ENCODE results near the gene CFAP47. TPM values are rescaled to one million over a fixed set of nuclear protein-coding genes. Genes with fewer than 3 reads are reported as not detected.

Gene CFAP47
- total and polyA plus RNA-seq, 2 of the 4 experiments (the other 2 are of a cell fraction) = not detected

DNA sequence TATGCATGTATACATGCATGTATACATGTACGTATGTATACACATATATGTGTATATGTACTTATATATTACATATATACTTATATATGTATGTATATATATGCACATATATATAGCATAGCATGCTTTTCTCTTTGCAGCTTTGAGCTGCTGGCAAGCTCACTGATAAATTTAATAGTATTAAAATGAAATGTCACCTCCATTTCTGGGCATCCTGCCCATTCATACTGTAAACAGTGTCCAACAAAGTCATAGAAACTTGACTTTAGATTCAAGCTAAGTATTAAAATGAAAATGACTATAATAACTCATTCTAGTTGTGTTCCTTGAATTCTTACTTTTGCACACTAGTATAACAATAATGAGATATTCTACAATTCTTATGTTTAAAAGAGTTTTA, 163.7 kb downstream of the CFAP47 start:
- dilution Hi-C loops (cut with HindIII; ENCODE audit: low sequenced_read_pairs, unreplicated experiment) = no loop called here
- H2AK9ac ChIP-seq (replicated peaks; ENCODE audit: low read depth, low read length, poor library complexity) = no peak overlapping the region
- H3K23ac ChIP-seq (ENCODE audit: low read depth, low read length) = no peak overlapping the region
- H3K79me1 ChIP-seq (ENCODE audit: low read depth in 1 of 2, low read length in 2 of 2) = no peaks in the 10 kb centered on the region
- ChIA-PET POLR2A (ENCODE audit: unreplicated experiment) (no interaction called here), CTCF (no interaction called here)
- H3K4ac ChIP-seq (ENCODE audit: low read depth, low read length) = no peak overlapping the region
- H3K18ac ChIP-seq (ENCODE audit: low read depth, low read length) = no peak overlapping the region
- DNase-seq (no peak), ATAC-seq (ENCODE audit: low read depth) (no peak)
- in situ Hi-C loops (cut with MboI; ENCODE audit: low sequenced_read_pairs) = no loop called here
- H3K9me3 ChIP-seq (ENCODE audit: control insufficient read depth, insufficient read depth, low read length) = 0 out of 2 replicates have a peak, but pooled peaks cover 2% of the 10 kb centered on the region
- no peaks in the 10 kb centered on the region for H3K4me1 ChIP-seq (ENCODE audit: control insufficient read depth, insufficient read depth, low read length)
- no TSS peak for BruUV-seq (replicated peaks)
- no peak overlapping the region for H3K27ac ChIP-seq (ENCODE audit: insufficient read depth, low read length)
- no peaks in the 10 kb centered on the region for H3K9me1 ChIP-seq (ENCODE audit: insufficient read depth, low read length)
- TF ChIP-seq SMC3 (IDR thresholded peaks at IDR 0.05; ENCODE audit: low read depth, low read length) (no peak), MAFK (IDR thresholded peaks at IDR 0.05; ENCODE audit: low read depth, low read length) (no peak), MAZ (IDR thresholded peaks at IDR 0.05; ENCODE audit: borderline replicate concordance, low read depth, low read length) (no peak), RAD21 (IDR thresholded peaks at IDR 0.05; ENCODE audit: low read length) (no peak), RFX5 (IDR thresholded peaks at IDR 0.05; ENCODE audit: low read depth, low read length) (no peak), FOS (IDR thresholded peaks at IDR 0.05; ENCODE audit: low read depth, low read length) (no peak), MXI1 (IDR thresholded peaks at IDR 0.05; ENCODE audit: borderline replicate concordance, low read depth, low read length) (no peak), NFE2L2 (IDR thresholded peaks at IDR 0.05; ENCODE audit: low read depth, low read length) (no peak), CHD1 (IDR thresholded peaks at IDR 0.05; ENCODE audit: low read depth, low read length) (no peak), CEBPB (IDR thresholded peaks at IDR 0.05; ENCODE audit: low read depth, low read length) (no peak), BHLHE40 (IDR thresholded peaks at IDR 0.05; ENCODE audit: low read depth, low read length) (no peak), RCOR1 (IDR thresholded peaks at IDR 0.05; ENCODE audit: insufficient replicate concordance, low read length) (no peak), POLR2A (IDR thresholded peaks at IDR 0.05; ENCODE audit: low read depth, low read length) (no peak)
- TF ChIP-seq, protein P1, sequence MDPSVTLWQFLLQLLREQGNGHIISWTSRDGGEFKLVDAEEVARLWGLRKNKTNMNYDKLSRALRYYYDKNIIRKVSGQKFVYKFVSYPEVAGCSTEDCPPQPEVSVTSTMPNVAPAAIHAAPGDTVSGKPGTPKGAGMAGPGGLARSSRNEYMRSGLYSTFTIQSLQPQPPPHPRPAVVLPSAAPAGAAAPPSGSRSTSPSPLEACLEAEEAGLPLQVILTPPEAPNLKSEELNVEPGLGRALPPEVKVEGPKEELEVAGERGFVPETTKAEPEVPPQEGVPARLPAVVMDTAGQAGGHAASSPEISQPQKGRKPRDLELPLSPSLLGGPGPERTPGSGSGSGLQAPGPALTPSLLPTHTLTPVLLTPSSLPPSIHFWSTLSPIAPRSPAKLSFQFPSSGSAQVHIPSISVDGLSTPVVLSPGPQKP (IDR thresholded peaks at IDR 0.05; ENCODE audit: borderline replicate concordance, low read depth, low read length) = no peak
- TF ChIP-seq, protein P2, sequence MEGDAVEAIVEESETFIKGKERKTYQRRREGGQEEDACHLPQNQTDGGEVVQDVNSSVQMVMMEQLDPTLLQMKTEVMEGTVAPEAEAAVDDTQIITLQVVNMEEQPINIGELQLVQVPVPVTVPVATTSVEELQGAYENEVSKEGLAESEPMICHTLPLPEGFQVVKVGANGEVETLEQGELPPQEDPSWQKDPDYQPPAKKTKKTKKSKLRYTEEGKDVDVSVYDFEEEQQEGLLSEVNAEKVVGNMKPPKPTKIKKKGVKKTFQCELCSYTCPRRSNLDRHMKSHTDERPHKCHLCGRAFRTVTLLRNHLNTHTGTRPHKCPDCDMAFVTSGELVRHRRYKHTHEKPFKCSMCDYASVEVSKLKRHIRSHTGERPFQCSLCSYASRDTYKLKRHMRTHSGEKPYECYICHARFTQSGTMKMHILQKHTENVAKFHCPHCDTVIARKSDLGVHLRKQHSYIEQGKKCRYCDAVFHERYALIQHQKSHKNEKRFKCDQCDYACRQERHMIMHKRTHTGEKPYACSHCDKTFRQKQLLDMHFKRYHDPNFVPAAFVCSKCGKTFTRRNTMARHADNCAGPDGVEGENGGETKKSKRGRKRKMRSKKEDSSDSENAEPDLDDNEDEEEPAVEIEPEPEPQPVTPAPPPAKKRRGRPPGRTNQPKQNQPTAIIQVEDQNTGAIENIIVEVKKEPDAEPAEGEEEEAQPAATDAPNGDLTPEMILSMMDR (conservative IDR thresholded peaks at IDR 0.05; ENCODE audit: low read depth, low read length) = no peak
- TF ChIP-seq, protein P3, sequence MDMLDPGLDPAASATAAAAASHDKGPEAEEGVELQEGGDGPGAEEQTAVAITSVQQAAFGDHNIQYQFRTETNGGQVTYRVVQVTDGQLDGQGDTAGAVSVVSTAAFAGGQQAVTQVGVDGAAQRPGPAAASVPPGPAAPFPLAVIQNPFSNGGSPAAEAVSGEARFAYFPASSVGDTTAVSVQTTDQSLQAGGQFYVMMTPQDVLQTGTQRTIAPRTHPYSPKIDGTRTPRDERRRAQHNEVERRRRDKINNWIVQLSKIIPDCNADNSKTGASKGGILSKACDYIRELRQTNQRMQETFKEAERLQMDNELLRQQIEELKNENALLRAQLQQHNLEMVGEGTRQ (IDR thresholded peaks at IDR 0.05; ENCODE audit: low read depth, low read length) = no peak
- intact Hi-C loops (cut with micrococcal nuclease) = no loop called here
- H3K4me2 ChIP-seq (ENCODE audit: low read depth, low read length) = no peak overlapping the region
- H2AK5ac ChIP-seq (ENCODE audit: low read depth, low read length) = no peak overlapping the region
- no peak overlapping the region for H2BK15ac ChIP-seq (ENCODE audit: low read depth, low read length)
- no peak overlapping the region for H2BK120ac ChIP-seq (ENCODE audit: low read depth, low read length)
- no peak overlapping the region for H4K91ac ChIP-seq (ENCODE audit: insufficient read depth, low read depth, low read length)
- H4K5ac ChIP-seq (ENCODE audit: low read depth, low read length) = no peak overlapping the region
- H2BK20ac ChIP-seq (ENCODE audit: low read depth, low read length) = no peak overlapping the region
- no peaks in the 10 kb centered on the region for H3K36me3 ChIP-seq (ENCODE audit: control insufficient read depth, insufficient read depth, low read length)
- H4K8ac ChIP-seq (ENCODE audit: low read depth in 2 of 2, low read length in 2 of 2) = no peak overlapping the region
- no peak overlapping the region for H3K56ac ChIP-seq (ENCODE audit: extremely low read depth, insufficient read depth, low read length)
- no peaks in the 10 kb centered on the region for H3K27me3 ChIP-seq (ENCODE audit: control insufficient read depth, insufficient read depth, low read length)
- no peak overlapping the region for H3K14ac ChIP-seq (replicated peaks; ENCODE audit: low read depth, low read length)
- no peaks in the 10 kb centered on the region for H4K20me1 ChIP-seq (ENCODE audit: insufficient read depth, low read length)
- WGBS, 2 experiments (ENCODE audit: extremely low coverage in 2 of 2, insufficient read length in 1 of 2) = no CpG with 5 or more reads among the region's 1 CpG
- no peak overlapping the region for H3K4me3 ChIP-seq (ENCODE audit: insufficient read depth, low read depth, low read length)
- H2AFZ ChIP-seq (replicated peaks; ENCODE audit: low read length, poor library complexity) = no peak overlapping the region
- H2BK5ac ChIP-seq (ENCODE audit: low read depth, low read length, poor library complexity, severe bottlenecking) = no peak overlapping the region
- H3K9ac ChIP-seq (ENCODE audit: low read depth, low read length) = no peak overlapping the region

Data from IMR-90 (cell line).